GM12878 (cell line): ENCODE data around the gene IDI2. TPM values are rescaled to one million over a fixed set of nuclear protein-coding genes. Genes with fewer than 3 reads are reported as not detected.
A peak's percentile ranks its signal among the peaks of the same experiment; 100 is the strongest.

Experiments
- ATAC-seq: fragments of 200-7000 bp; cut with Tn5 transposase; 3 replicates; pipeline ENCODE4 v1.9.1; 2020; ENCODE audit warnings: mild to moderate bottlenecking, moderate library complexity
- BruUV-seq: library from RNA; stranded (reverse); fragments of 400-500 nt; replicated peaks from 2 replicates; lab custom pipeline; 2021; lab: Mats Ljungman, UMichigan
- CTCF ChIA-PET: fragments of 300-600 bp; sonication (Branson Sonifier 250); formaldehyde crosslinking; extraction: SDS; loops from one replicate; lab custom pipeline; 2021; ENCODE audit warnings: inconsistent platforms; lab: Yijun Ruan, JAX
- POLR2A ChIA-PET: fragments of 350-600 bp; formaldehyde crosslinking; extraction: SDS; loops from one replicate; lab custom pipeline; 2021; ENCODE audit warnings: inconsistent platforms; lab: Charles Lee
- RAD21 ChIA-PET: fragments of 300-600 bp; sonication (Branson Sonifier 250); formaldehyde crosslinking; loops from one replicate; lab custom pipeline; 2023; ENCODE audit warnings: antibody characterized with exemption; ENCODE audit not compliant: unreplicated experiment; lab: Charles Lee
- SMC1A ChIA-PET: fragments of 300-600 bp; sonication (Branson Sonifier 250); formaldehyde crosslinking; loops from one replicate; lab custom pipeline; 2023; ENCODE audit not compliant: unreplicated experiment, uncharacterized antibody; lab: Charles Lee
- DNase-seq: peaks from one replicate; pipeline ENCODE4 v3.0.0-alpha.2; 2011; ENCODE audit warnings: low read depth, low spot score
- FAIRE-seq: peaks from 3 replicates; lab custom pipeline; 2011; peaks lifted over from hg19 to GRCh38; lab: Jason Lieb, UNC
- H2AFZ ChIP-seq: 2 replicates; pipeline ENCODE4 v1.6.0; 2011; ENCODE audit warnings: low read depth, low read length, control low read depth; ENCODE audit not compliant: control insufficient read depth
- H3K27ac ChIP-seq: 2 replicates; pipeline ENCODE4 v1.5.1; 2011; ENCODE audit warnings: control low read depth; ENCODE audit not compliant: control insufficient read depth, insufficient read depth
- H3K27me3 ChIP-seq, 2 experiments: replicated peaks in 1 of 2; 2 replicates each; pipeline versions ENCODE4 v1.6.0 to v1.6.1; 2011; ENCODE audit warnings: low read length in 1 of 2; ENCODE audit not compliant: control insufficient read depth in 2 of 2, insufficient read depth in 2 of 2
- H3K36me3 ChIP-seq, 2 experiments: 2 replicates each; pipeline ENCODE4 v1.5.1; 2011; ENCODE audit warnings: low read length in 1 of 2; ENCODE audit not compliant: control insufficient read depth in 2 of 2, insufficient read depth in 2 of 2
- H3K4me1 ChIP-seq: 2 replicates; pipeline ENCODE4 v1.6.1; 2011; ENCODE audit warnings: mild to moderate bottlenecking, low read length, moderate library complexity, mixed read lengths; ENCODE audit not compliant: control insufficient read depth, insufficient read depth
- H3K4me2 ChIP-seq: 2 replicates; pipeline ENCODE4 v1.6.0; 2011; ENCODE audit warnings: control low read depth; ENCODE audit not compliant: control insufficient read depth, insufficient read depth
- H3K4me3 ChIP-seq: fragments of 200-600 bp; sonication (generic); 2 replicates; pipeline ENCODE4 v1.5.1; 2016
- H3K79me2 ChIP-seq: 2 replicates; pipeline ENCODE4 v1.6.0; 2011; ENCODE audit warnings: low read length; ENCODE audit not compliant: control insufficient read depth, insufficient read depth
- H3K9ac ChIP-seq: 2 replicates; pipeline ENCODE4 v1.8.0; 2011; ENCODE audit warnings: low read length, control low read depth, mixed read lengths; ENCODE audit not compliant: control insufficient read depth, insufficient read depth
- H3K9me3 ChIP-seq: replicated peaks from 3 replicates; pipeline ENCODE4 v1.5.1; 2011; ENCODE audit warnings: mild to moderate bottlenecking, low read length; ENCODE audit not compliant: control insufficient read depth, insufficient read depth
- H4K20me1 ChIP-seq: 2 replicates; pipeline ENCODE4 v1.6.0; 2011; ENCODE audit not compliant: control insufficient read depth, insufficient read depth
- ATF7 ChIP-seq: fragments of 450-650 bp; IDR thresholded peaks from 2 replicates; pipeline ENCODE4 v1.6.1; 2016; ENCODE audit warnings: low read depth, mild to moderate bottlenecking
- HDAC6 ChIP-seq: fragments of 200-600 bp; sonication (generic); IDR thresholded peaks from one replicate; pipeline ENCODE4 v1.8.0; 2017; ENCODE audit warnings: antibody characterized with exemption; ENCODE audit not compliant: unreplicated experiment
- NRF1 ChIP-seq: conservative IDR thresholded peaks from 2 replicates; pipeline ENCODE4 v1.6.1; 2011; ENCODE audit warnings: mild to moderate bottlenecking, low read depth, low read length, improper control_type of control experiment
- POLR2AphosphoS5 ChIP-seq: IDR thresholded peaks from 2 replicates; pipeline ENCODE4 v1.6.1; 2011; ENCODE audit warnings: mild to moderate bottlenecking, low read length, inconsistent platforms
- WGBS: methylation state at CpG from one replicate; pipeline ENCODE4 v1.1.6; 2016; ENCODE audit warnings: low lambda C conversion rate; ENCODE audit not compliant: insufficient replicate concordance, insufficient coverage; ENCODE audit errors: missing lambda C conversion rate; 5-methylcytosine and 5-hydroxymethylcytosine counted together
- in situ Hi-C: fragments of 300-500 bp; cut with MboI; formaldehyde crosslinking; loops from 9 replicates; pipeline ENCODE4 v1.14.3; 2018; ENCODE audit warnings: mixed read lengths
- intact Hi-C: fragments of 100-400 bp; cut with micrococcal nuclease; formaldehyde crosslinking; loops from one replicate; pipeline ENCODE4 v1.14.2; 2022; ENCODE audit not compliant: unreplicated experiment
- polyA plus RNA-seq, 11 experiments: library from polyadenylated mRNA; depleted of rRNA in 4 of 11; unstranded in 6 of 11; stranded (reverse) in 5 of 11; fragments of >200 nt; fragmentation: Nextera tagmentation in 4 of 11; fragmentation: Illumina TruSeq in 1 of 11; extraction: Ambion mirVana in 4 of 11; extraction: Trizol in 1 of 11; gene quantifications; 1 replicate in 1 of 11; 2 replicates in 10 of 11; pipeline versions ENCODE4 v1.2.1 to v1.2.3, GENCODE V29; 2011 to 2016; ENCODE audit warnings: inconsistent platforms in 2 of 11, missing spikeins in 2 of 11, low read depth in 1 of 11
- total RNA-seq, 4 experiments: library from RNA; depleted of rRNA in 3 of 4; stranded (reverse); fragments of >200 nt in 3 of 4; fragmentation: Illumina TruSeq in 1 of 4; extraction: Trizol in 1 of 4; gene quantifications; 2 replicates each; pipeline versions ENCODE4 v1.2.1 to v1.2.3, GENCODE V29; 2013 to 2021
- TF ChIP-seq, protein P1 (sequence below): fragments of 450-650 bp; IDR thresholded peaks from 2 replicates; pipeline ENCODE4 v1.6.1; 2016; ENCODE audit warnings: mild to moderate bottlenecking

Gene IDI2
- total and polyA plus RNA-seq, 10 of the 15 experiments (the other 5 are each of a cell fraction or from before 2014, with no cell fraction given), result 0.06 TPM; not detected in 9

- Histone ChIP-seq H3K27ac (no peak overlapping the region), H4K20me1 (peaks cover 3% of the 10 kb centered on the region; the same call in 1 of the 2 replicates), H3K79me2 (peaks cover 38% of the 10 kb centered on the region), H3K9ac (no peak overlapping the region), H3K36me3 (peaks cover 2 to 16% of the 10 kb centered on the region in 2 experiments), H3K27me3 (no peaks in the 10 kb centered on the region), H3K9me3 (no peaks in the 10 kb centered on the region), H2AFZ (no peak overlapping the region), H3K4me3 (no peak overlapping the region), H3K4me2 (no peak overlapping the region), H3K4me1 (peaks cover 8% of the 10 kb centered on the region)
- in situ Hi-C loops, result no loop called here
- ChIA-PET CTCF (interaction anchor here (1.4 kb wide), 1 partner anchor 13 kb away, joined by 3 read pairs; no protein-coding TSS in a partner anchor), POLR2A (interaction anchor here (0.7 to 1.4 kb wide), 4 partner anchors 11 to 913 kb away, joined by 3 read pairs; no protein-coding TSS in a partner anchor), RAD21 (interaction anchor here (0.8 kb wide), 1 partner anchor 8 kb away, joined by 3 read pairs; no protein-coding TSS in a partner anchor), SMC1A (interaction anchor here (1.3 to 1.4 kb wide), 2 partner anchors 12 to 54 kb away, joined by 4 to 8 read pairs; partner anchors contain the start of gene GTPBP4)
- 94% methylated on average over 9 of the region's 9 CpGs for WGBS
- TF ChIP-seq, protein P1, sequence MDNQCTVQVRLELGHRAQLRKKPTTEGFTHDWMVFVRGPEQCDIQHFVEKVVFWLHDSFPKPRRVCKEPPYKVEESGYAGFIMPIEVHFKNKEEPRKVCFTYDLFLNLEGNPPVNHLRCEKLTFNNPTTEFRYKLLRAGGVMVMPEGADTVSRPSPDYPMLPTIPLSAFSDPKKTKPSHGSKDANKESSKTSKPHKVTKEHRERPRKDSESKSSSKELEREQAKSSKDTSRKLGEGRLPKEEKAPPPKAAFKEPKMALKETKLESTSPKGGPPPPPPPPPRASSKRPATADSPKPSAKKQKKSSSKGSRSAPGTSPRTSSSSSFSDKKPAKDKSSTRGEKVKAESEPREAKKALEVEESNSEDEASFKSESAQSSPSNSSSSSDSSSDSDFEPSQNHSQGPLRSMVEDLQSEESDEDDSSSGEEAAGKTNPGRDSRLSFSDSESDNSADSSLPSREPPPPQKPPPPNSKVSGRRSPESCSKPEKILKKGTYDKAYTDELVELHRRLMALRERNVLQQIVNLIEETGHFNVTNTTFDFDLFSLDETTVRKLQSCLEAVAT, result peak; percentile 76
- TF ChIP-seq NRF1 (no peak), ATF7 (peak; percentile 64)
- DNase-seq (no peak), FAIRE-seq (no peak), ATAC-seq (no peak)
- BruUV-seq, result no TSS peak
- intact Hi-C loops, result loop anchor here (5.0 kb wide), 1 partner anchor 54 kb away; the partner anchor contains the start of gene GTPBP4
Measured at GRCh38 chr10:1041514-1041913, 15.9 kb upstream of the IDI2 start.

DNA sequence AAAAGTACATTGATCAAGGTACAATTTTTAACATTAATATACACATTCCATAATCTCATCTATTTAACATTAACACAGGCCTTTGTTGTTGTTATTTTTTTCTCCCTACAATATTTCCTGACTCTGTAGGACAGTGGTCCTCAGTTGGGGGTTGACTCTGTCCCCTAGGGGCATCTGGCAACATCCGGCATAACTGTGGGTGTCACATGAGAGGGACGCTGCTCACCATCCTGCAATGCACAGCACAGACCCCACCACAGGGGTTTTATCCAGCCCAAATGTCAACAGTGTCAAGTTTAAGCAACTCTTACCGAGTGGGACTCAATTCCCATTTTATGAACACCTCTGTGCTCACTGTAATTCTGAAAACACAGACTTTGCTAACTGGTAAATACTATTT lies 14.5 kb upstream of the IDI2 start:
- TF ChIP-seq HDAC6, result no peak
- 0 out of 2 replicates have a peak, but pooled peaks have one; percentile 28 for TF ChIP-seq POLR2AphosphoS5
- intact Hi-C loops, result loop anchor here (5.0 kb wide), 1 partner anchor 53 kb away; the partner anchor contains the start of gene GTPBP4
- Histone ChIP-seq H3K4me3 (no peak overlapping the region), H3K27ac (no peak overlapping the region), H4K20me1 (no peaks in the 10 kb centered on the region), H3K9ac (no peak overlapping the region), H3K27me3 (no peaks in the 10 kb centered on the region), H3K4me2 (no peak overlapping the region), H3K79me2 (peaks cover 25% of the 10 kb centered on the region), H3K4me1 (peaks cover 4% of the 10 kb centered on the region; the same call in 1 of the 2 replicates), H3K36me3 (peaks cover 2 to 12% of the 10 kb centered on the region in 2 experiments), H2AFZ (no peak overlapping the region), H3K9me3 (no peaks in the 10 kb centered on the region)
- no peak for DNase-seq
- 74% methylated on average over 3 of the region's 3 CpGs for WGBS
- in situ Hi-C loops, result no loop called here
- CTCF ChIA-PET, result no interaction called here
- POLR2A ChIA-PET, result no interaction called here
- SMC1A ChIA-PET, result no interaction called here
- no peak for ATAC-seq
- FAIRE-seq, result no peak
- RAD21 ChIA-PET, result no interaction called here
- TSS peak; percentile 23 for BruUV-seq
